GM21786 (cell line): ENCODE results near the gene METTL6.
"Not testable (repeated sequence)": the region's sequence is repeated elsewhere in the genome, so short reads cannot be mapped to it uniquely, and the experiment has no call there.

Experiments used
- ATAC-seq: cut with Tn5 transposase; IDR thresholded peaks from one replicate; pipeline ENCODE4 v1.9.1; 2021; ENCODE audit not compliant: unreplicated experiment

Gene METTL6

DNA sequence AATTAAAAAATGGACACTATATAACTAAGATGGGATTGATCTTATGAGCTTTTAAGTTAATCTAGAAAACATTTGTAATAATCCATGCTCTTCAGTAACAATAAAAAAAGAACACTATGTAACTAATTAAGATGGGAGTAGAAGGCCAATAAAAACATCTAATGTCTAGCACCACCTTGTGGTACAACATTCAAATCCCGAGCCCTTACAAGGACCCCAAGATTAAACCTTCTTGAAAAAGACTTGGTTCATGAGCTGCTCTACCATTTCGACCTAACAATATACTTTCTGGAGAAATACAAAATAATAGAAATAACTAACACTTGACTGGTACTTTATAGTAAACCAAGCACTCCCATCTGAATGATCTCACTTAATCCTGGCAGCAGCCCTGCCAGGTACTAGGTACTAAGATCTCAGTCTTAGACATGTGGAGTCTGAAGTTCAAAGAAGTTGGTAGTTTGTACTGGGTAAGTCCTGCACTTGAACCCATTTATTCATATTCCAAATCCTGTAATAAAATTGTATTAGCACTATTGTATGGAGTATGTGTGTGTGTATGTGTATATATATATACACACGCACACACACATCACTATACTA is 21.8 kb downstream of the METTL6 start:
- peak; percentile 46 for ATAC-seq

DNA sequence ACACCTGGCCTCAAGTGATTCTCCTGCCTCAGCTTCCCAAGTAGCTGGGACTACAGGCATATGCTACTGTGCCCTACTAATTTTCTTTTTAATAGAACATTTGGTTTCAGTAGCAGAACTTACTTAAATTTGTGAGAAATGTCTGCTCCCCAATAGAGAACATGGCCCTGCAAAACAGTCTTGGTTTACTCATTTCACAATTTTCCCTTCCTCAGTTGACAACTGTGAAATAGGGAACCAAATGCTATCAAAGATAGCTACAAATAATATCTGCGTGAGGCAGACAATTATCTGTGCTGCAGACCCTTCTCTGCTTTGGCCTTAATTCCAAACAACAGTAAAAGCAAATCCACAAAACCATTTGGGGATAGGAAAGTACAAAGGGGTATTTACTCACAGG is 22.6 kb downstream of the METTL6 start:
- no peak for ATAC-seq

- no peak for ATAC-seq
Observed at GRCh38 chr3:15403965-15404364, 23.4 kb downstream of the METTL6 start.

DNA sequence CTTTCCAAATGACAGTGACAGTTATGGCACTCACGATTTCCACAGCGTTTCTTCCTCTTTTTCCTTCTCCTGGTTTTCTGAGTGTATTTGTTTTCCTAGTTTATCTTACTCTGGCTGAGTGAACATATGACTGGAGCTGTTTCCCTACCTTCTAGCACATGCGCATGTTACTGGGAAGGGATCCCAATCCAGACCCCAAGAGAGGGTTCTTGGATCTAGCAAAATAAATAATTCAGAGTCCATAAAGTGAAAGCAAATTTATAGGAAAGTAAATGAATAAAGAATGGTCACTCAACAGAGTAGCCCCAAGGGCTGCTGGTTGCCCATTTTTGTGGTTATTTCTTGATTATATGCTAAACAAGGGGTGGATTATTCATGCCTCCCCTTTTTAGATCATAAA is 23.8 kb downstream of the METTL6 start:
- ATAC-seq: no peak

DNA sequence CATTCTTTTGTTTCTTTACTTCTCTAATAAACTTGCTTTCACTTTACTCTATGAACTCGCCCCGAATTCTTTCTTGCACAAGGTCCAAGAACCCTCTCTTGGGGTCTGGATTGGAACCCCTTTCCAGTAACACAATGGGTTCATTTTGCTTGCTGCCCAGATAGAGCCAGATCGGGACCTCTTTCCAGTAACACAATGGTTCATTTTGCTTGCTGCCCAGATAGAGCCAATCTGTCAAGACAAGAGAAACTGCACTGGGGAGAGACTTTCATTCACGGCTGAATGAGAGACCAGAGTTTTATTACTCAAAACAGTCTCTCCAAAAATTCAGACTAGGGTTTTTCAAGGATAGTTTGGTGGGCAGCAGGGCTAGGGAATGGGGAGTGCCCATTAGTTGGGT is 25.4 kb downstream of the METTL6 start:
- ATAC-seq: no peak

DNA sequence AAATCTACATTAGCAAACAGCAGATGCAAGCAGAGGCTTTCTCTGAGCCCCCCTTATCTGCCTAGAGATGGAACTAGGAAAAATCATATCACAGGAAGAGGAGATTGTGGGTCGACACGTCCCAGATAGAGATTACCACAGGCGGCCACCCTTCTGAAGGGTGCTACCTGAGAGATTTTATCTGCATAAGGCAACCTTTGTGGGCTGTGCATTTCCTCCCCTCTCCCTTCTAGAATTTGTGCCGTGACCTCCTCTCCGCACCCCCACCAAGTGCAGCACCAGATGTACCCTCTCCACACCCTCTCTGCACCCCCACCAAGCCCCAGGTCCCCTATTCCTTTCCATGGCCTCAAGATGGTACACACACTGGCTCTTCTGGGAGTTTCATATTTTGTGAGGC is 27.4 kb downstream of the METTL6 start:
- ATAC-seq: no peak

DNA sequence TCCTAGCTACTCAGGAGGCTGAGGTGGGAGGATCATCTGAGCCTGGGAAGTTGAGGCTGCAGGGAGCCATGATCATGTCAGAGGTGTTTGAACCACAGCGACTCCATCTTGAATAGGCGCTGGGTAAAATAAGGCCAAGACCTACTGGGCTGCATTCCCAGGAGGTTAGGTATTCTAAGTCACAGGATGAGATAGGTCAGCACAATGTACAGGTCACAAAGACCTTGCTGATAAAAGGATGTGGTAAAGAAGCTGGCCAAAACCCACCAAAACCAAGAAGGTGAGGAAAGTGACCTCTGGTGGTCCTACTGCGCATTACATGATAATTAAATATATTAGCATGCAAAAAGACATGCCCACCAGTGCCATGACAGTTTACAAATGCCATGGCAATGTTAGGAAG is 28.6 kb downstream of the METTL6 start:
- not testable (repeated sequence) for ATAC-seq

GRCh38 chr3:15393252-15393651 is 34.1 kb downstream of the METTL6 start:
- not testable (repeated sequence) for ATAC-seq

DNA sequence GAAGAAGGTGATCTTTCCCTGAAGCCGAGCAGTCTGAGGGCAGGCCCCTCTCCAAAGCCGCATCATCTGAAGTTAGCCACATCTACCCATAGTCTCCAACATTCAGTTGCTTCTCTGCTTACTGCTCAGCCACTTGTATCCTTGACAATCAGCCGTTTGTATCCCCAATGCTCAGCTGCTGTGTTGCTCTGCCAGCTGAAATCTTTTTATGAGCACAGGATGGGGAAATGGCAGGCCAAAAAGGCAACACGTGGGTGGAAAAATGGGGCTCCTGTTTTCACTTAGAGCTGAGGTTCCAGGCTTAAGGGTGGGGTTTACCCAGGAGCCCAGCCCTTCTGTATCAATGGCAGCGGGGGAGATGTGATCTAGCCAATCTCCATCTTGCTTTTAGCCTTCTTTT is 36.3 kb downstream of the METTL6 start:
- no peak for ATAC-seq

DNA sequence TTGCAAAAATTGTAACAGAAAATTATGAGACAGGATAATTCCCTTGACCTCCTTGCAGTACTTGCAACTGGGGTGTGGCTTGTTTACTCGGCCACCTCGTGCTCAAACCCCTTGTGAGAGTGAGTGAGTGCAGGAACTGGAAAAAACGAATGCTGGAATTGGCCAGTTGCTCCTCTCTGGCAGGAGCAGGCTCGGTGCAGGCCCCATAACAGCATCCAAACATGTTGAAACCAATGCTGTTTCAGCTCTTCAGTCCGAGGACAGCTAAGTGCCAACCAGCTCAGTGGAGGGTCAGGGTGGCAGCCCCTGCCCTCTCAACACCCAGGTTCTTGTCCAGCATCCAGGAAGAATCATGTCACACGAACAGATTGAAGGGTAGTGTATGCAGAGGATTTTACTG is 36.9 kb downstream of the METTL6 start:
- ATAC-seq: no peak

DNA sequence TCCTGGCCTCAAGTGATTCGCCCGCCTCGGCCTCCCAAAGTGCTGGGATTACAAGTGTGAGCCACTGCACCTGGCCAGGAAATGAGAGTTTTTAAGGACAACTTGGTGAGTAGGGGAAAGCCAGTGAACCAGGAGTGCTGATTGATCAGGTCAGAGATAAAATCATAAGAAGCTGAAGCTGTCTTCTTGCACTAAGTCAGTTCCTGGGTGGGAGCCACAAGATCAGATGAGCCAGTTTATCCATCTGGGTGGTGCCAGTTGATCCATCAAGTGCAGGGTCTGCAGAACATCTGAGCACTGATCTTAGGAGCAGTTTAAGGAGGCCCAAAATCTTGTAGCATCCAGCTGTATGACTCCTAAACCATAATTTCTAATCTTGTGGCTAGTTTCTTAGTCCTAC is 39.0 kb downstream of the METTL6 start:
- not testable (repeated sequence) for ATAC-seq

DNA sequence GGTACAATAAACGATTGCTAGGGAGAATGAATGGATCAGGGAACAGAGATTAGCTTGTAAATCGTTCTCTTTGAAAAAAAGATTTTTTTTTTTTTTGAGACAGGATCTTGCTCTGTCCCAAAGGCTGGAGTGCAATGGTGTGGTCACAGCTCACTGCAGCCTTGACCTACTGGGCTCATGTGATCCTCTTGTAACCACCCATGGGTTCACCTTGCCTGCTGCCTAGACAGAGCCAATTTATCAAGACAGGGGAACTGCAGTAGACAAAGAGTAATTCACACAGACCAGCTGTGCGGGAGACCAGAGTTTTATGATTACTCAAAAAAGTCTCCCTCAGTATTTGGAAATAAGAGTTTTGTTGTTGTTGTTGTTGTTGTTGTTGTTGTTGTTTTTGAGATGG is 39.6 kb downstream of the METTL6 start:
- ATAC-seq: no peak

DNA sequence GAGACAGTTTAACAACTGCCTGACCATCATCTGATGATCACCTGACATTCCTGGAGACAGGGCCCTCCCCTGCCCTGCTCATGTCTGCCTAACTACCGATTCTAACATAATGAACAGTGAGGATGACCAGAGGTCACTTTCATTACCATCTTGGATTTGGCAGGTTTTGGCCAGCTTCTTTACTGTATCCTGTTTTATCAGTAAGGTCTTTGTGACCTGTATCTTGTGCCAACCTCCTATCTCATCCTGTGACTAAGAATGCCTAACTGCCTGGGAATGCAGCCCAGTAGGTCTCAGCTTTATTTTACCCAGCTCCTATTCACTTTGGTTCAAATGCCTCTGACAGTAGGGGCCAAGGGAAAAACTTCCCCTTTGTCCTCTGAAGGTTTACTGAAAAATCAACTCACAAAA is 40.2 kb downstream of the METTL6 start:
- ATAC-seq: no peak

DNA sequence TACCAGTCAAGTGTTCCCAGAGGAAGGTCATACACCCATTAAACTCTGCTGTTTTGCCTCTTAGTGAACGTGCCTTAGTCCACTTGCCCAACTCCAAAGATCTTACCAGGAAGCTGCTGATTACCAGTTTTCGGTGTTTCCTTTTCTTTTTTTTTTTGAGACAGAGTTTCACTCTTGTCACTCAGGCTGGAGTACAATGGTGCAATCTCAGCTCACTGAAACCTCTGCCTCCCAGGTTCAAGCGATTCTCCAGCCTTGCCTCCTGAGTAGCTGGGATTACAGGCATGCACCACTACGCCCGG is 40.7 kb downstream of the METTL6 start:
- not testable (repeated sequence) for ATAC-seq

DNA sequence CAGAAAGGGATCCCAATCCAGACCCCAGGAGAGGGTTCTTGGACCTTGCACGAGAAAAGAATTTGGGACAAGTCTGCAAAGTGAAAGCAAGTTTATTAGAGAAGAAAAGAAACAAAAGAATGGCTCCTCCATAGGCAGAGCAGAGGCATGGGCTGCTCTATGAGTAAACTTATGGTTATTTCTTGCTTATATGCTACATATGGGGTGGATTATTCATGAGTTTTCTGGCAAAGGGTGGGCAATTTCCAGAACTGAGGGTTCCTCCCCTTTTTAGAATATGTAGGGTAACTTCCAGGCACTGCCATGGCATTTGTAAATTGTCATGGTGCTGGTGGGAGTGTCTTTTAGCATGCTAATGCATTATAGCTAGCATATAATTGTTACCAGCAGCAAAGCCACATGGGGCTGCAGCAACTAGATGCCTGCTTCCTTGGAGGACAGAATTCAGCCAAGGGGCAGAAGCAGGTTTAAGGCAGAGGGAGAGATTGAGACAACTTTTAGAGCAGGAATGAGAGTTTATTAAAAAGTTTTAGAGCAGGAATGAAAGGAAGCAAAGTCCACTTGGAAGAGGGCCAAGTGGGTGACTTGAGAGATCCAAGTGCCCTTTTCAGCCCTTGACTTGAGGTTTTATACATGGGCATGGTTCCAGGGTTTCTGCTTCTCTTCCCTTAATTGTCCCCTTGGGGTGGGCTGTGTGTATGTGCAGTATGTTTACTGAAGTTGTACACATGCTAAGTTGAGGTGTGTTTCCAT is 41.3 kb downstream of the METTL6 start:
- ATAC-seq: no peak

GRCh38 chr3:15385238-15385695 is 42.1 kb downstream of the METTL6 start:
- ATAC-seq: peak; percentile 17

DNA sequence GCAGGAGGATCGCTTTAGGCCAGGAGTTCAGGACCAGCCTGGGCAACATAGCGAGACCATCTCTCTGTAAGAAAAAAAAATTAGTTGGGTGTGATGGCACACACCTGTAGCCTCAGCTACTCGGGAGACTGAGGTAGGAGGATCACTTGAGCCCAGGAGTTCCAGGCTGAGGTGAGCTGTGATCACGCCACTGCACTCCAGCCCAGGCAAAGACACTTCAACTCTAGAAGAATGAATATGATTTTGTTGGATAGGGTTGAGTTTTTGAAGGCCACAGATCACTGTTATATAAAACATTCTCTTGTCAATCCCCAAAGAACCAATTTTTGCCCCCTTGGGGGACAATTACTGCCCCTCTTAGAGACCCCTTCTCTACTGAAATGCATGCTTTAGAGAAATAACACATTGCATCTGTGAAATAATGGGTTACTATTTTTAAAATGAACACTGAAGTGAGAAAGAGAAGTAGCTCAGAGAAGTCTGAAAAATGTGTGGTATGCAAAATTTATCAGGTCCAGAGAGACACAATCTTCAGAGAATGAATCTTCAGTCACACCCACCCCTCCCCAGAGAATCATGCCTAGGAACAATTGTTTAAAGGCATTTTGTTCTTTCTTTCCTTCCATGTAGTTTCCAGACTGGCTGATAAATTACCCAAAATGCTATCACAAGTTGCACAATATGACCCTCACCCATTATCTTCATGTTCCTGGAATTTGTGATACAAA is 42.7 kb downstream of the METTL6 start:
- ATAC-seq: peak; percentile 87

DNA sequence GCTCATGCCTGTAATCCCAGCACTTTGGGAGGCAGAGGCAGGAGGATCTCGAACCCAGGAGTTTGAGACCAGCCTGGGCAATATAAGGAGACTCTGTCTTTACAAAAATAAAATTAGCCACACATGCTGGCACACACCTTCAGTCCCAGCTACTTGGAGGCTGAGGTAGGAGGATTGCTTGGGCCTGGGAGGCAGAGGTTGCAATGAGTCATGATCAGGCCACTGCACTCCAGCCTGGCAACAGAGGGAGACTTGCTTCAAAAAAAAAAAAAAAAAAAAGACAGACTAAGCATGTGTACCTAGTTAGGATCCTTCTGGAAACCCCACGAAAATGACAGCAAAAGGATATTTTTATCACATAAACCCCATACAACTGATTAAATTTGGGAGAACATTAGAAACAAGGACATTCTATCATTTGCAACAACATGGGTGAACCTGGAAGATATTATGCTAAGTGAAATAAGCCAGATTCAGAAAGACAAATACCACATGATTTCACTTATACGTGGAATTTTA is 44.9 kb downstream of the METTL6 start:
- no peak for ATAC-seq

DNA sequence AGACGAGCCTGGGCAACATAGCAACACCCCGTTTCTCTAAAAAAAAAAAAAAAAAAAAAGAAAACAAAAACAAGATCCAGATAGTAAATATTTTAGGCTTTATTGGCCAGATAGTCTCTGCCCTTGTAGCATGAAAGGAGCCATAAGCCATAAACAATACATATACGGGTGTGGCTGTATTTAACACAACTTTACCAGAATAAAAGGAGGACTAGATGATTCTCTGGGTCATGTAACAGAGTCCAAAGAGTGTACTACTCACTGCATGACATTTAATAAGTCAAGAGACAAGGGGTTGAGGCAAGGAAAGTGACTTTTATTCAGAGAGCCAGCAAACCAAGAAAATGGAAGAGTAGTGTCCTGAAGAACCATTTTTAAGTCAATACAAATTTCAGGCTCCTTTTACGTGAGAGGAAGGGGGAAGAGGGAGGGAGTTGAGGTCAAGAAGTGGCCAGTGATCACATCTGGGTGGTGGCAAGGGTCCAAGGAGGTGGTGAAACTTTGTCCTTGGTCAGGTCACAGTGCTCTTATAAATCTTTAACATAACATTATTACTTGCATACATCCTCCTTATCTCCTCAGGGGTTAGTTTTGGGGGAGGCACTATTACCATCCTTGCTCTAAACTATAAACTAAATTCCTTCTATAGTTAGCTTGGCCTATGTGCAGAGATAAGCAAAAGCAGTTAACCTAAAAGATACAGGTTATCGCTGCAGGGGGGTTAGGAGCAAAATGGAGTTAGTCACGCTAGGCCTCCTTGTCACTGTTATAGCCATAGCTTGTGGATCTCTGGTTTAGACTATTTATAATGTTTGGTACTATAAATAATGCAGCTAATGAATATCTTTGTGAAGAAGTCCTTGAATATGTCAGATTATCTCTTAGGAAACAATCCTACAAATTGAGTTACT is 46.1 kb downstream of the METTL6 start:
- ATAC-seq: no peak

- peak; percentile 93 for ATAC-seq
Observed at GRCh38 chr3:15377961-15378791, 49.2 kb downstream of the METTL6 start.
